ENCODE results near the gene THOC1. TPM values are rescaled to one million over a fixed set of nuclear protein-coding genes. Genes with fewer than 3 reads are reported as not detected.
A peak's percentile ranks its signal among the peaks of the same experiment; 100 is the strongest.
"Not testable (repeated sequence)": the region's sequence is repeated elsewhere in the genome, so short reads cannot be mapped to it uniquely, and the experiment has no call there.

THOC1 gene
- total and polyA plus RNA-seq, 2 experiments from 2014 or later = 73.0 to 108 TPM

- TF ChIP-seq ZNF331 (CRISPR knock-in tag; IDR thresholded peaks at IDR 0.05; ENCODE audit: low read depth) = no peak
- no peak for TF ChIP-seq CTCF (conservative IDR thresholded peaks at IDR 0.05; ENCODE audit: low read depth in 2 of 2)
- TF ChIP-seq EZH2phosphoT487 (IDR thresholded peaks at IDR 0.05; ENCODE audit: unreplicated experiment) = no peak
- TF ChIP-seq ZNF114 (CRISPR knock-in tag; IDR thresholded peaks at IDR 0.05) = no peak
- TF ChIP-seq CREB1 (CRISPR knock-in tag; IDR thresholded peaks at IDR 0.05; ENCODE audit: low read depth) = no peak
These were observed 25.7 kb upstream of the THOC1 start (continued) for GRCh38 chr18:293536-293935.

- DNase-seq (ENCODE audit: low spot score) (no peak), ATAC-seq (no peak)
- Mint-ChIP-seq H3K36me3 (ENCODE audit: low read depth) (no peaks in the 10 kb centered on the region), H3K27me3 (ENCODE audit: insufficient read depth, low read depth, poor library complexity) (no peaks in the 10 kb centered on the region), H3K4me1 (no peaks in the 10 kb centered on the region), H3K9me3 (no peaks in the 10 kb centered on the region), H3K4me3 (no peak overlapping the region), H3K27ac (no peak overlapping the region)
- H3K4me2 ChIP-seq = no peak overlapping the region
- TF ChIP-seq CTCF (conservative IDR thresholded peaks at IDR 0.05; ENCODE audit: low read depth in 2 of 2) (peak; percentile 41 to 42), ETS1 (IDR thresholded peaks at IDR 0.05) (no peak)
- no peaks in the 10 kb centered on the region for H3K4me1 ChIP-seq (ENCODE audit: insufficient read depth)
- H4K20me1 ChIP-seq (replicated peaks; ENCODE audit: insufficient read depth) = no peaks in the 10 kb centered on the region
- no peaks in the 10 kb centered on the region for H3F3A ChIP-seq (replicated peaks; ENCODE audit: low read depth)
- H2AFZ ChIP-seq = no peak overlapping the region
- H3K27ac ChIP-seq (ENCODE audit: low read depth) = no peak overlapping the region
- no peak overlapping the region for H3K4me3 ChIP-seq
- H3K36me3 ChIP-seq (ENCODE audit: insufficient read depth) = no peaks in the 10 kb centered on the region
- H3K27me3 ChIP-seq (ENCODE audit: insufficient read depth) = no peaks in the 10 kb centered on the region
- H3K9me2 ChIP-seq (ENCODE audit: insufficient read depth) = no peaks in the 10 kb centered on the region
- no peaks in the 10 kb centered on the region for H3K79me2 ChIP-seq (replicated peaks; ENCODE audit: insufficient read depth)
These were observed 24.4 kb upstream of the THOC1 start for GRCh38 chr18:292271-292670.

DNA sequence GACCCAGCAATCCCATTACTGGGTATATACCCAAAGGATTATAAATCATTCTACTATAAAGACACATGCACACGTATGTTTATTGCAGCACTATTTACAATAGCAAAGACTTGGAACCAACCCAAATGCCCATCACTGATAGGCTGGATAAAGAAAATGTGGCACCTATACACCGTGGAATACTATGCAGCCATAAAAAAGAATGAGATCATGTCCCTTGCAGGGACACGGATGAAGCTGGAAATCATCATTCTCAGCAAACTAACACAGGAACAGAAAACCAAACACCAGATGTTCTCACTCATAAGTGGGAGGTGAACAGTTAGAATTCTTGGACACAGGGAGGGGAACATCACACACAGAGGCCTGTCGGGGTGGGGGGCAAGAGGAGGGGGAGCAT, 22.1 kb upstream of the THOC1 start:
- DNase-seq (ENCODE audit: low spot score); H3K36me3 ChIP-seq (ENCODE audit: insufficient read depth); H3K9me3 Mint-ChIP-seq; H3F3A ChIP-seq (replicated peaks; ENCODE audit: low read depth); H3K9me2 ChIP-seq (ENCODE audit: insufficient read depth); ATAC-seq; H3K4me2 ChIP-seq; H2AFZ ChIP-seq; H3K79me2 ChIP-seq (replicated peaks; ENCODE audit: insufficient read depth); H3K4me1 ChIP-seq (ENCODE audit: insufficient read depth); H3K27me3 ChIP-seq (ENCODE audit: insufficient read depth); H4K20me1 ChIP-seq (replicated peaks; ENCODE audit: insufficient read depth); H3K4me3 Mint-ChIP-seq; H3K27ac Mint-ChIP-seq; H3K4me1 Mint-ChIP-seq; H3K27me3 Mint-ChIP-seq (ENCODE audit: insufficient read depth, low read depth, poor library complexity); H3K27ac ChIP-seq (ENCODE audit: low read depth); H3K36me3 Mint-ChIP-seq (ENCODE audit: low read depth); H3K4me3 ChIP-seq: not testable (repeated sequence)

Data from GM23338 (cell line).